CD4-positive, alpha-beta T cell treated with Interleukin-12 subunit alpha and Interleukin-12 subunit beta, for 1 hour (primary cell): ENCODE measurements around the gene DPP6.

Source experiments
- DNase-seq: peaks from one replicate; pipeline ENCODE4 v3.0.0-alpha.2; 2020

The DPP6 gene

GRCh38 chr7:154253810-154254209 is 201.6 kb downstream of the DPP6 start:
- DNase-seq: no peak

GRCh38 chr7:154255324-154255723 is 203.1 kb downstream of the DPP6 start:
- no peak for DNase-seq

DNA sequence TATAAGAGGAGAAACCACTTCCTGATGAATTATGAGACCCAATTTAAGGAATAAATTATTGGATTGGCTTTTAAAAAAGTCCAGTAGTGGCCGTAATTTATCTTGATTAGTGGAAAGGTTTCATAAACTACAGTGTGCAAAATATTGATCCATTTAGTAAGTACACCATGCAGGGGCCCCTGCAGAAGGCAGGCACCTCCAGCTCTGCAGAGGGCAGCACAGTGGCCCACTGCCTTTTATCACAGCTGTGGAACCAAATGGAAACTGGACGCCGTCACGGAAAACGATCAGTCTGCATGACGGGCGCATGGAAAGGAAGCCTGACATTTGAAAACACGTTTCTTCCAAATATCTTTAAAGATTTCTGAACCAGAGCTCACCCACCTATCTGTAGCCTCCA is 204.0 kb downstream of the DPP6 start:
- DNase-seq: no peak

GRCh38 chr7:154259396-154259795 is 207.2 kb downstream of the DPP6 start:
- no peak for DNase-seq

- DNase-seq: no peak
Measured at GRCh38 chr7:154287356-154287755, 235.2 kb downstream of the DPP6 start.

DNA sequence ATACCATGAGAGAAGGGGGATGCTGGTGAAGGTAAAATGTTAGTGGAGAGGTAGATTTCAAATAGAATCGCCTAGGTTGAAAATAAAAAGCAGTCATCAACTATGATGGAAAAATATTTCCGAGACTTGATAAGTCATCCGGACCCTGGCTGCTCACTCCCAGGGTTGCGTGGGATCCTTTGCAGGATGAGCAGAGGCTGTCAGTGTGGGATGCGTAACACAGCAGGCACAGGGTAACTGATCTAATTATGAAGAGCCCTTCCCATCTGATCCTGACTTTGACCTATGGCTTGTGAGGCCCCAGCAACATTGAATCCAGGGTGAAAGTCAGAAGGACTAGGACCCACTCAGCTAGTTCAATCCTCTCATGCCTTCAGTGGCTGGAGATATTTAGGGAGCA is 236.9 kb downstream of the DPP6 start:
- DNase-seq: no peak

DNA sequence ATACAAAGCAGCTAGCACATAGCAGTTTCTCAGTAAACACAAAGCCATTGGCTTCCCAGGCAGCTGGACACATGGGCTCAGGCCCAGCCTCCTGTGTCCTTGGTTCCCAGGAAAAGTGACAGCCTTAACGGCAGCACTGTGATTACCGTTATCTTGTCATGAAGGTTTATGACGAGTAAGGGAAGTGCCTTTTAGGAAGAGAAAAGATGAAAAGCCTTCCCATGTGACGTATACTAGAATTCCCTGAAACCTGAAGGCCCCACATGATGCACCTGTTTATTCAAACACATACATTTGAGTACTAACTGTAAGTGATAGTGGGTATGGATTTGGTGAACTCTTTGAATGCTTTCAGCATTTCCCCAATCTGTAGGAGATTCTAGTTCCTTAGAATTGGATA is 244.2 kb downstream of the DPP6 start:
- no peak for DNase-seq

GRCh38 chr7:154299736-154300135 is 247.5 kb downstream of the DPP6 start:
- DNase-seq: no peak

GRCh38 chr7:154302380-154302779 is 250.2 kb downstream of the DPP6 start:
- no peak for DNase-seq

GRCh38 chr7:154304231-154304630 is 252.0 kb downstream of the DPP6 start:
- DNase-seq: no peak

DNA sequence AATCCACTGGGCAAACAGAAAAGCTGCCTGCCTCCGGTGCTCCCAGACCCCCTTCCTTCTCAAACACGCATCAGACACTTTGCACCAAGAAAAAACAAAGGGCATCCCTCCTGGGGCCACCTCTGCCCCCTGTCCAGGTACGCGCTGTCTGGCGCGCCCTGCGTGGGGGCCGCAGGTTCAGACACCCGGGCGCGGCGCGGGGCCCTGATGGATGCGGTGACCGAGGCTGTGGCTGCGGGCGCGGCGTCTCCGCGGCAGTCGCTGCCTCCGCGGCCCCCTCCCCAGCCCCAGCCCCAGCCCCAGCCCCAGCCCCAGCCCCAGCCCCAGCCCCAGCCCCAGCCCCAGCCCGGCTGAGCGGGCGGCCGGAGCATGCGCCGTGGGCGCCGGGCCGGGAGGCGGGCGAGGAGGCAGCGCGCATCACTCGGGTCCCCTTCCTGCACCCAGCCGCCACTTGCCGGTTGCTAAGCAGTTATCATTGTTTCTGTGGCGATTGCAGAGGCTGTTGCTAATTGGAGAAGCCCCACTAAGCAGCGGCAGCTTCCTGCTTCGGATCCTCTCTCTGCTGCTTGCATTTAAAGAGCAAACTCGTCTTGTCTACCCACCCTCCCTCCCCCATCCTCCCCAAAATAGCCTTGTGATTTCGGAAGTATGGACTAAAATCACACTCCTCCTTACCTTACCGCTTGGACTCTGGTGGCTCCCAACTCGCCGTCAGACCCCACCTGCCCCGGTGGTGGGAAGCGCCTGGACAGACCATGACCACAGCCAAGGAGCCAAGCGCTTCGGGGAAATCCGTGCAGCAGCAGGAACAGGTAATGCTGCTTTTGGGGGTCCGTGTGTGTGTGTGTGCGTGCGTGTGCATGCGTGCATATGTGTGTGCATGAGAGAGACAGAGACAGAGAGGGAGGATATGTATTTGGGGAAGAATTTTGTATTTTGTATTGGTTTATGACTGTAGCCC is 252.8 kb downstream of the DPP6 start:
- no peak for DNase-seq

- no peak for DNase-seq
Measured at GRCh38 chr7:154306036-154306435, 253.8 kb downstream of the DPP6 start.

DNA sequence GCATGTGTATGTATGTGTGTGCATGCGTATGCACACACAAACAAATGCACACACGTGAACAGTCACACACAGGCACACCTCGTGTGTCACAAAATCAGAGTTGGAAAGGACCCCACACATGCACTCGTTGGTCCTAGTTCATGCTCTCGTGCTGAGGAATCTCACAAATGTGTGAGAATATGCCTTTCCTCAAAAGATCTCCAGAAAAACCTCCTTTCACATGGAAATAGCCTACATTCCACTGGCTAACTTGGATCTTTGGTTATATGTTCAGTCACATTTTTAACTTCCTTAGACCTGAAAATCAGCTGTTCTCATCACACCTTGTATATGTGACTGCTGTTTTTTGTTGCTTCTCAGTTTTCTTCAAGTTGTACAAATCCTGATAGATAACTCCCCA is 256.7 kb downstream of the DPP6 start:
- DNase-seq: no peak

DNA sequence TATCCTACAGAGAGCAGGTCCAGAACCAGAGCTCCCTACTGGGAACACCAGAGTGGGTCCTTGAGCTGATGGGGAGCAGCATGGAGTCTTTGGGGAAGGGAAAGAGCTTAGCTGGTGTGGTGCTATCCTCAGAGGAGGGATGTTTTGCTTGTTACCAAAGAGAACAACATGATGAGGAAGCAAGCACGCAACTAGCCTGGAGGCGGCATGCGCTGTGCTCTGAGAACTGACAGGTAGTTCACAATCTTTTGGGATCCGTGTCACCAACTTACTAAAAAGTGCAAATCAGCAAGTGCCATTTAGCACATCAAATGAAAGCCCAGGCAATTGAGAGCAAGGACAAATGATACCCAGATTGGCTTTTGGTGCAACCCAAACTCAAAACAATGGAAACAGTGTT is 257.9 kb downstream of the DPP6 start:
- no peak for DNase-seq

GRCh38 chr7:154324196-154324595 is 272.0 kb downstream of the DPP6 start:
- no peak for DNase-seq

DNA sequence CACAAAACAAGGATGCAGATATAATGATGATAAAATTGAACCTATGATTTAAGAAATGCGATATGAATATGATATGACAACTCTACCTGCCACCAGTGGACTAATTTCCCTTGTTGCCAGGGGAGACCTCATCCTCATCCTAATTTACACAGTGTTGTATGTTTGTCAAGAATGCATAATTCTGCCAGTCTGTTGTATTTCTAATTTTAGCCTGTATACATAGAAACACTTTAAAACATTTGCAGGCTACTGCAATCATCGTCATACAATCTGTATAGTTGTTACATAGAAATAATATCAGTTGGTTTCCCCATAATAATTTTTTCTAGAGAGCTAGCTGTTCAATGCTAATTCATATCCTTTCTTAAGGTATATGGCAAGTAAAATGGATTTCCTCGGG is 274.2 kb downstream of the DPP6 start:
- DNase-seq: no peak

DNA sequence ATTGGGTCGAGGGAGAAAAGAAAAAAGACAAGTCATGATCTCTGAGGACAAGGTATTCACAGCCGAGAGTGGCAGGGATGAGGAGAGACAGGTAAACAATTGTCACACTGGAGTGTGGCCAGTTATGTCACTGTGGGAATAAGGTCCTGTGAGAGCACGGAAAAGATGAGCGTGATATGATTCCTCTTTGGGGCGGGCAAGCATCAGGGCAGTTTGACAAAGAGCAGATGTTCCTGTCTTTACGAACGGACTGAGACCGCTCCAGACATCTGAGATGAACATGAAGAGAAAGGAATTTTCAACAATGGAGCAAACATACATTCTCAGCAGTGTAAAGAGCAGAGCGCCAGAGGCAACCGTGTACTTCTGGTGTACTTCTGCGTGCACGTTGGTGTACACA is 278.1 kb downstream of the DPP6 start:
- no peak for DNase-seq

DNA sequence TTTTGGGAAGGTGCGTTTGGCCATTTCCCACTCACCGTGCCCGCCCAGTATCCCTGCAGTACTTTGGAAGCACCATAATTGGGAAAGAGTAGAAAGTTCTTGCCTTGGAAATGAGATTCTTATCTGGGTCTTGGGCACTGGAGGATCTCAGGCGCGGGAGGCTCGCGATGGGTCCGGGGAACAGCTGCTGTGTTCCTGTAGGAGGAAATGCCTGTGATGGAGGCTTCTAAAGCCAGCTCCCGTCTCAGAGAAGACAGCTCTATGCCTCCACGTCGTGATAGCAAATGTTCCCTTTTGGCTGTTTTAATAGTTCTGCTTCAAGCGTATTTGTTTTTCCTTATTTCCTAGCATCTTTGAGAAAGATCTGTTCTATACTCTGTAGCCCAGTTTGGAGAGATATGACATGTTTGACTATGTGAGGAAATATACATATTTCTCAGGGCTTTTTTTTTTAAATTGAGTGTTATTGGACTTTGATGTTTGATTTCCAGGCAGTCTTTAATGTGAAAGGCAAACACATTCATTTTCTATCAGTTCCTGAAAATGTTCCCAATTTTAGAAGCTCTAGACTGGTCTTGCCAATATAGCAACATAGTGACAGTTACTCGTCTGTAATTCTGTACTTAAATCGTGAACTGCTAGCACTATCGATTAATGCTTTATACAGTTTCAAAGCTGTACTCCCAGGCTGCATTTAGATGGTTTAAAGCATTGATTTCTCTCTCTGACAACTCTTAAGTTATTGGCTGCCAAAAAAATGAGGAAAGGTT is 280.8 kb downstream of the DPP6 start:
- no peak for DNase-seq

GRCh38 chr7:154336295-154336694 is 284.1 kb downstream of the DPP6 start:
- DNase-seq: no peak

- DNase-seq: no peak
Measured at GRCh38 chr7:154338701-154339506, 286.7 kb downstream of the DPP6 start.

DNA sequence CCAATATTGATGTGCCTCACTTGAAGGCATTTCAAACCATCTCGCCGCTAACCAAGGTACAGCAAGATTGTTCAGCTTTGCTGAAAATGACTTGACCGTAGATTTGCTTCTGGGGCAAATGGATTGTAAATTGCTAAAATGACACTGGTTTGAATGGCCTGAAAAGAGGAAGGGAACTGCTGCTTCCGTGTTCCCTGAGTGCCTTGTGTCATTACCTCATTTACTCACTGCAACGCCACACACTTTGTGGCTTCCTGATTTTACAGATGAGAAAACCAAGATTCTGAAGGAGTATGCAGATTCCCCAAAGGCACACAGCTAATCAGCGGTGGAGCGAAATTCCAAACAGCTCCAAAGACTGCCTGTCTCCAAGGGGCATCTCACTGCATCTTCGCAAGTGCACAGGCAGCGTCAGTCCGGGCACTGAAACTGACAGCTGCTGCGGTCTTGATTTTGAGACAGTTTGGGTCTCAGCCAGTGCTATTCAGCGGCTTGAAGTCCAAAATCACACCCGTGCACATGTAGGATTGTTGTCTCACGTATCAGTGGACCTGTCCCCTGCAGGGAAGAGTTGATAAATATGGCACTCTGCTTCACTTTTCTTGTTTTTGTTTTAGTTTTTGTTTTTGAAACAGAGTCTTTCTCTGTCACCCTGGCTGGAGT is 290.9 kb downstream of the DPP6 start:
- DNase-seq: no peak

DNA sequence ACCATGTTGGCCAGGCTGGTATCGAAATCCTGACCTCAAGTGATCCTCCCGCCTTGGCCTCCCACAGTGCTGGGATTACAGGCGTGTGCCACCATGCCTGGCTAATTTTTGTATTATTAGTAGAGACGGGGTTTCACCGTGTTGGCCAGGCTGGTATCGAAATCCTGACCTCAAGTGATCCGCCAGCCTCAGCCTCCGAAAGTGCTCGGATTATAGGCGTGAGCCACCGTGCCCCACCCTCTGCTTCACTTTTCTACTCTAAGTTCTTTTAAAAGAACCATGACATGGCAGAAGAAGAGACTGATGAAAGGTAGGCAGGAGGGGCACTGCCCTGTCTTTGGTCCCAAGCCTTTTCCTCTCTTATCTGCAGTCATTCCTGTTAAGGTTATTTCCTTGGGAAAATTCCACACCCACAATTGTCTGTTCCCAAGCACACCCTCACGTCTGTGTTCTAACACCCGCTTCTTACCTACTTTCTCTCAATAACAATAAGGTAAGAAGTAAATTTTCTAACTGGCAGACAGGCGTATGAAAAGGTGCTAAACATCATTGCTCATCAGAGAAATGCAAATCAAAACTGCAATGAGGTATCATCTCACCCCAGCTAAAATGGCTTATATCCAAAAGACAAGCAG is 291.7 kb downstream of the DPP6 start:
- no peak for DNase-seq
